K562 (cell line): ENCODE measurements around the gene PPP1R14D. TPM values are rescaled to one million over a fixed set of nuclear protein-coding genes. Genes with fewer than 3 reads are reported as not detected.

ENCODE experiments used
- CSDE1 ChIP-seq, 2 experiments: fragments of 450-650 bp; IDR thresholded peaks; 2 replicates each; pipeline ENCODE4 v1.6.1; 2016; ENCODE audit warnings: mild to moderate bottlenecking in 1 of 2
- CTBP1 ChIP-seq: fragments of 450-650 bp; IDR thresholded peaks from 2 replicates; pipeline ENCODE4 v1.6.1; 2016; ENCODE audit warnings: borderline replicate concordance
- E2F1 ChIP-seq: sonication (generic); formaldehyde crosslinking; IDR thresholded peaks from 2 replicates; pipeline ENCODE4 v1.8.1; 2023; ENCODE audit warnings: mild to moderate bottlenecking, missing genetic modification reagents, moderate library complexity
- HNRNPK ChIP-seq: fragments of 200-400 bp; formaldehyde crosslinking; IDR thresholded peaks from one replicate; pipeline ENCODE4 v1.6.1; 2018; ENCODE audit warnings: mild to moderate bottlenecking, low read depth, low read length; ENCODE audit not compliant: poor library complexity, severe bottlenecking
- REST ChIP-seq, 2 experiments: fragments of 450-650 bp; formaldehyde crosslinking in 1 of 2; IDR thresholded peaks; 2 replicates each; pipeline versions ENCODE4 v1.4.0 to v1.6.1; 2014 to 2020; ENCODE audit warnings: mild to moderate bottlenecking in 2 of 2, borderline replicate concordance in 1 of 2, low read depth in 1 of 2
- SMARCC2 ChIP-seq: fragments of 450-650 bp; IDR thresholded peaks from 2 replicates; pipeline ENCODE4 v1.6.1; 2017; ENCODE audit warnings: antibody characterized with exemption, moderate library complexity, mild to moderate bottlenecking, low read depth
- SNIP1 ChIP-seq: fragments of 450-650 bp; IDR thresholded peaks from 2 replicates; pipeline ENCODE4 v1.7.1; 2017; ENCODE audit warnings: low read depth, mild to moderate bottlenecking
- TEAD4 ChIP-seq, 2 experiments: sonication (generic) in 1 of 2; formaldehyde crosslinking in 1 of 2; IDR thresholded peaks; 2 replicates each; pipeline versions ENCODE4 v1.6.1 to v1.8.0; 2012 to 2022; ENCODE audit warnings: borderline replicate concordance in 1 of 2, inconsistent platforms in 1 of 2, low read length in 1 of 2, mild to moderate bottlenecking in 1 of 2, missing genetic modification reagents in 1 of 2
- XRCC4 ChIP-seq: IDR thresholded peaks from one replicate; pipeline ENCODE4 v1.6.1; 2011; ENCODE audit not compliant: insufficient read depth, insufficient read length; ENCODE audit errors: extremely low read depth
- ZBTB7A ChIP-seq: IDR thresholded peaks from 2 replicates; pipeline ENCODE4 v1.6.1; 2011; ENCODE audit warnings: low read depth, mild to moderate bottlenecking, low read length, moderate library complexity, borderline replicate concordance; ENCODE audit not compliant: control insufficient read depth
- ZFP1 ChIP-seq: fragments of 450-650 bp; formaldehyde crosslinking; IDR thresholded peaks from 2 replicates; pipeline ENCODE4 v1.4.0; 2020; ENCODE audit warnings: mild to moderate bottlenecking, mixed read lengths
- ZNF764 ChIP-seq: fragments of 250-450 bp; sonication (Bioruptor Pico); IDR thresholded peaks from 2 replicates; pipeline ENCODE4 v1.4.0; 2020; ENCODE audit warnings: low read depth, mild to moderate bottlenecking, moderate library complexity
- ZZZ3 ChIP-seq: fragments of 450-650 bp; IDR thresholded peaks from 2 replicates; pipeline ENCODE4 v1.6.1; 2016; ENCODE audit warnings: antibody characterized with exemption, mild to moderate bottlenecking, moderate library complexity
- polyA plus RNA-seq, 8 experiments: library from polyadenylated mRNA; depleted of rRNA in 4 of 8; stranded (reverse) in 5 of 8; unstranded in 3 of 8; fragments of >200 nt; fragmentation: Nextera tagmentation in 2 of 8; fragmentation: Illumina TruSeq in 1 of 8; extraction: Ambion mirVana in 2 of 8; extraction: Trizol in 1 of 8; gene quantifications; 2 replicates each; pipeline versions ENCODE4 v1.2.1 to v1.2.3, GENCODE V29; 2011 to 2014; ENCODE audit warnings: inconsistent platforms in 1 of 8, missing spikeins in 1 of 8
- total RNA-seq, 7 experiments: library from RNA; depleted of rRNA in 6 of 7; stranded (reverse); fragments of >200 nt in 6 of 7; fragmentation: Illumina TruSeq in 2 of 7; extraction: Trizol in 2 of 7; gene quantifications; 2 replicates each; pipeline versions ENCODE4 v1.2.1 to v1.2.3, GENCODE V29; 2011 to 2021; ENCODE audit warnings: low replicate concordance in 1 of 7
- TF ChIP-seq, protein P1 (sequence below): fragments of 450-650 bp; formaldehyde crosslinking; IDR thresholded peaks from 2 replicates; pipeline ENCODE4 v1.4.0; 2020; ENCODE audit warnings: mild to moderate bottlenecking, moderate library complexity

PPP1R14D gene
- total and polyA plus RNA-seq, 9 of the 15 experiments (the other 6 are each of a cell fraction or from before 2014, with no cell fraction given) = 0.11 to 0.18 TPM; not detected in 7

GRCh38 chr15:40782609-40783227, 45.8 kb downstream of the PPP1R14D start (continued):
- TF ChIP-seq, protein P1, sequence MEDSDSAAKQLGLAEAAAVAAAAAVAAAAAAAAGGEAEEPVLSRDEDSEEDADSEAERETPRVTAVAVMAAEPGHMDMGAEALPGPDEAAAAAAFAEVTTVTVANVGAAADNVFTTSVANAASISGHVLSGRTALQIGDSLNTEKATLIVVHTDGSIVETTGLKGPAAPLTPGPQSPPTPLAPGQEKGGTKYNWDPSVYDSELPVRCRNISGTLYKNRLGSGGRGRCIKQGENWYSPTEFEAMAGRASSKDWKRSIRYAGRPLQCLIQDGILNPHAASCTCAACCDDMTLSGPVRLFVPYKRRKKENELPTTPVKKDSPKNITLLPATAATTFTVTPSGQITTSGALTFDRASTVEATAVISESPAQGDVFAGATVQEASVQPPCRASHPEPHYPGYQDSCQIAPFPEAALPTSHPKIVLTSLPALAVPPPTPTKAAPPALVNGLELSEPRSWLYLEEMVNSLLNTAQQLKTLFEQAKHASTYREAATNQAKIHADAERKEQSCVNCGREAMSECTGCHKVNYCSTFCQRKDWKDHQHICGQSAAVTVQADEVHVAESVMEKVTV (CRISPR knock-in tag) = peak; percentile 74
- TF ChIP-seq SMARCC2 (no peak), E2F1 (no peak), CSDE1 (IDR thresholded peaks at IDR 0.05) (no peak), CTBP1 (peak; percentile 94), SNIP1 (no peak), TEAD4 (IDR thresholded peaks at IDR 0.05; ENCODE audit: low read length) (no peak), TEAD4 (CRISPR knock-in tag; IDR thresholded peaks at IDR 0.05; ENCODE audit: borderline replicate concordance) (no peak), ZFP1 (CRISPR knock-in tag) (no peak), ZNF764 (CRISPR knock-in tag) (no peak), ZZZ3 (no peak), REST (IDR thresholded peaks at IDR 0.05; ENCODE audit: borderline replicate concordance) (peak; percentile 90), REST (CRISPR knock-in tag; IDR thresholded peaks at IDR 0.05; ENCODE audit: low read depth) (no peak), ZBTB7A (no peak), XRCC4 (no peak), HNRNPK (no peak)
